Fibroblast of gingiva (primary cell): ENCODE measurements around the gene PRR35.
A peak's percentile ranks its signal among the peaks of the same experiment; 100 is the strongest.

Source experiments
- DNase-seq: peaks from one replicate; pipeline ENCODE4 v3.0.0-alpha.2; 2011; ENCODE audit warnings: low read depth

The PRR35 gene

DNA sequence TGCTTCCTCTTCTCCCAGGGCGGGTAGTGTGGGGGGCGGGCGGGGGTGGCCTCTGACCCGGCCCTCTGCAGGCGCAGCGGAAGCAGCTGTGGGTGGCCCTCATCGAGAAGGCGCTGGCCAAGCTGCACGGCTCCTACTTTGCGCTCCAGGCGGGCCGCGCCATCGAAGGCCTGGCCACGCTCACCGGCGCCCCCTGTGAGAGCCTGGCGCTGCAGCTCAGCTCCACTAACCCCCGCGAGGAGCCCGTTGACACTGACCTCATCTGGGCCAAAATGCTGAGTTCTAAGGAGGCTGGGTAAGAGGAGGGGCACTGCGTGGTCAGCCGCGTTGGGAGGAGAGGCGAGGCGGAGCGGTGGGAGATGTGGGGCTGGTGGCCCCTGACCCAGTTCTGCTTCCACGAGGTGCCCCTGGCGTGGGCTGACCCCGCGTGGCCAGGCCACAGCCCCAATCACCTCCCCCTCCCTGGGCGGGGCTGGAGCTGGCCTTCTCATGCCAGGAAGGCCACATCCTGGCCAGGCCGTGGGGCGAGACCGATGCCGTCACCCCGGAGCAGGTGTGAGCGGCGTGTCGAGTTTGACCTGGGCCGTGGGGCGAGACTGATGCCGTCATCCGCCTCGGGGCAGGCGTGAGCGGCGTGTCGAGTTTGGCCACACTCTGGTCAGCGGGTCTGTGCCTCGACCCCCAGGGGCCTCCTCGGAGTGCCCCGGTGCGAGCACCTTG is 10.5 kb upstream of the PRR35 start:
- DNase-seq, result no peak

- DNase-seq, result no peak
These were observed 9.0 kb upstream of the PRR35 start for GRCh38 chr16:551210-551609.

- no peak for DNase-seq
These were observed 8.0 kb upstream of the PRR35 start for GRCh38 chr16:552171-552570.

GRCh38 chr16:553601-554296 is 6.4 kb upstream of the PRR35 start:
- DNase-seq, result no peak

GRCh38 chr16:554297-554621 is 5.9 kb upstream of the PRR35 start:
- DNase-seq, result no peak

DNA sequence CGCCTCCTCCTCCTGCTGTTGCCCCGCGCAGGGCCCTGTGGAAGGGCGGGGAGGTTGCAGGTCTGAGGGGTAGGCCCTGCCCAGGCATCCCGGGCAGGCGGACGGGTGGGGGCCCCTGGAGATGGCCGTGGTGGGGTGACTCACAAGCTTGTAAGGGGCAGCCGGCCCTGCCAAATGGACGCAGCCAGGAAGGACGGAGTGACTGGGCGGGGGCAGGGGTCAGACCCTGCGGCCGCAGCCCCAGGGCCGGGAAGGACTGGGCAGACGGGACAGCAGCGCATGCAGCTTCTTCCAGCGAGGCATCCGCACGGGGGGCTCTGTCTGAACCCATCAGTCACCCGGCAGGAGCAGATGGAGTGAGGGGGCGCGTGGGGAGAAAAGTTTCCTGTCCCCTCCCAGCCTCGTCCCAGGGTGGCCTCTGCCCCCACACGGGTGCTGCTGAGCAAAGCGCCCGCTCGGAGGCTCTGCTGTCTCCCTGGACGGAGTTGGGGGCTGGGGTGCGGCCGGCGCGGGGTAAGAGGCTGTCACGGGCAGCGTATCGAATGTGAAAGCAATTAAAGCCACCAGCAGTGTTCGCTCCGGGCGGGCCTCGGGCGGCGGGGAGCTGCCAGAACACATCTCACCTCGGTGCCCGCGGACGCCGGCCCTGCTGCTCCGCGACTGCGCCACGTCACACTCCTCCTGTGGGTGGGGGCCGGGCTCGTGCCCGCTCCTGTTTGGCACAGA is 5.4 kb upstream of the PRR35 start:
- peak; percentile 90 for DNase-seq

DNA sequence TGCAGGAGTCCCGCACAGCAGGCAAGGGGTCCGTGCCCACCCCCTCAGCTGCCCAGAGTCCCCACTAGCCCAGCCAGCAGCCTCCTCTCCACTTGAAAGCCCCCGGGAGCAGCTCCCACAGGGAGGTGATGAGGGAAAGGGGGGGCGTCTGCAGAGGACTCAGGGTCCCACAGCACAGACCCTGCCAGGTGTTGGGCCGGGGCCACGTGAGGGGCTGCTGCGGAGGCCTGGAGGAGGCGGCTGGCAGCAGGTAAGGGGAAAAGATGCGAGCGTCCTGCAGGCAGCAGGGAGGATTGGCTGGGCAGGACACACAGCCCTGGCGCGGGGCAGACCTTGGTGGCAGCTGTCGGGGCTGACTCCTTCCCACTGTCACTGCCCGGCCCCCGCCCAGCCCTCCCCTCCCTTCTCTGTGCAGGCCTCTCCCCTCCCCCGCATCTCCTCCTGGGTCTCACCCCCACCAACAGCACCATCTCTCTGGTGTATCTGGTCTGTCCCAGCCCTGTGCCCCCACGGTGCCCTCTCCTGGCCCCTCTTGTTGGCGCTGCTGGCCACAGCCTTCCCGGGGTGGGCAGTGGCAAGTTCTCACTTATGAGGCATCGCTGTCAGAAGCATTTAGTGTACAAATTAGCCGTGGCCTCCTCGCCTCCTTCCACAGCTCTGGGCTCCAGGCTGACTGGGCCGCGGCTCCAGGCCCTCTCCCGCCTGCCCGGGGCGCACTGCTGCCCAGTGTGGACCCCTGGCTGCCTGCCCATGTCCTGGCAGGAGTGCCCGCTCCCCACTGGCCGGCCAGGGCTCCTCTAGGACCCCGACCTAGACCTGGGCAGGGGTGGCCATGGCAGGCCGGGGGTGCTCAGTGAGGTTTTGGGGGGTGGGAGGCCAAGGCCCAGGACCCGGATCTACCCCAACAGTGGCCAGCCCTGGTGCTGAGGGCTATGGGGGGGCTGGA is 4.4 kb upstream of the PRR35 start:
- no peak for DNase-seq

DNA sequence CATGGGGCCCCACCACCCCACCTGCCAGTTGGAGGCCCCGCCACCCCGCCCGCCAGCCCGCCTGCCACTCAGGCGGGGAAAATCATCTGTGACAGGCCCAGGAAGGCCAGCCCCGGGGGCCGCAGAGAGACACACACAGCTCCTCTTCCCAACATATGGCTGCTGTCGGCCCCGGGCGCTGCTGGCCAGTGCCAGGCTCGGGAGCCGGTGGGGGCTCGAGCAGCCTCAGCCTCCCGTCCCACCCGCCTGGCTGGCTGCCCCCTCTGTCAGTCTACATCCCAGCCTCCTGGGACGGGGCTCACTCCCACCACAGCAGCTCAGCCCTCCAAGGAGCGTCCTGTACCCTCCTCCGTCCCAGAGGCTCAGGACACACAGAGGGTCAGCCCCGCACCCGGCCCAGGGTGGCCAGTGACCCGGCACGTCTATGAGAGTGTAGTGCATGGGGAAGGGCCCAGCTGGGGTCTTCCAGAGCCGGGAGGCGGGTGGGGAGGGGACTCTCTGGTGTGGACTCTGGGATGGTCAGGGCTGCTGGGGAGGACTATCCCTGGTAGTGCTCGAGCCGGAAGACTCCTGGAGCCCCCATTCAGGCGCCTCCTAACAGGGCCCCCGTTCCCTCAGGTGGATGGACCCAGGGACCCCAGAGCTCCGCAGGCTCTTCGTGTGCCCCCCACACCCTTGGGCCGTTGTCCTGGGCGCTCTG is 3.6 kb upstream of the PRR35 start:
- no peak for DNase-seq

DNA sequence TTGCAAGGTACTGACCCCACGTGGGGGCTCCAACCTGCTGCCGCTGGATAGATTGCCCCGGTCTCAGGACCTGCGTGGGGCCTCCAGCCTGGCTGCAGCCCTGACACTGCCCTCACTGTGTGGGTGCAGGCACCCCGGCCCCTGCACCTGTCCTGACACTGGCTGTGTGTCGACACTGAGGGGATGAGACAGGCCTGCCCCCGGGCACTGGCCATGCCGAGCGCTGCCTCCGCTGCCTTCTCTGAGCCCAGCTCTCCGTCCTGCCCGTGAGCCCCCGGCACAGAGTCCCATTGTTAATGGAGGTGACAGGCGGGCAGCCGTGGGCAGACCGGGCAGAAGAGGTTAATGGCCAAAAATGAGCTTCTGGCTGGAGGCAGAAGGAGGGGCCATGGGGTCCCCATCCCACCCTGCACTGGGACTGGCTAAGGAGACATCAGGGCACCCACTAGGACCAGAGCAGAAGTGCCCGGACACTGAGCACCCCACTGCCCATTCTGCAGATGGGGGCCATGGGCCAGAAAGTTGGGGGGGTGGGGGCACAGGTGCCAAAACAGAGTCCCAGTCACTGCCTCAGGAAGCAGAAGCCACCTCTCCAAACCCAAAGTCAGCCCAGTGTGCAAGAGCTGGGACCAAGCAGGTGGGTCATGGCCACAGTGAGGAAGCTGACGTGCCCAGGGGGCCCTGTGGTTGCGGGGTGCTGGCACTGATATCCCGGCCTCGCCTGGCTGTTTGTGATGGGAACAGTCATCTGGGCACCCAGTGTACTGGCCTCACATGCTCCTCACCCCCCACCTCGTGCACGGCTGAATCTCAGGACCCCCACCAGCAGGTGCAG is 2.5 kb upstream of the PRR35 start:
- no peak for DNase-seq

GRCh38 chr16:558298-559020 is 1.7 kb upstream of the PRR35 start:
- DNase-seq, result no peak

GRCh38 chr16:559021-559380 is 1.2 kb upstream of the PRR35 start:
- DNase-seq, result no peak

GRCh38 chr16:559411-560203 is 587 bp upstream of the PRR35 start:
- DNase-seq, result no peak

GRCh38 chr16:560701-561412 is 663 bp downstream of the PRR35 start:
- no peak for DNase-seq

DNA sequence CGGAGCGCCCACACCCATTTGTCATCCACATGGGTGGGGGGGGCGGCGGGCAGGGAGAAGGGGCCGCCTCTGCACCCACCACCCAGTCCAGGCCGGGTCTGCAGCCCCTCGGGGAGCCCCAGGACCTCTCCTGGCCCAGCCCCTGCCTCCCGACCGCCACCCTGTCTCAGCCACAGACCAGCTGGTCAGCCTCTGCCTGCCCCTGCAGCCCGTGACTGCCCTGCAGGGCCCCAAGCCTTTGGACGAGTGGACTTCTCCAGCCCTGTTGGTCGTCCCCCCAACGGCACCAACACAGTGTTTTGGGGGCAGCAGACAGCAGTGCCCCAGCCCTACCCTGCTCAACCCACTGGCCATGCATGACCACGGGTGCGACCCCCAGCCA is 1.2 kb downstream of the PRR35 start:
- no peak for DNase-seq

DNA sequence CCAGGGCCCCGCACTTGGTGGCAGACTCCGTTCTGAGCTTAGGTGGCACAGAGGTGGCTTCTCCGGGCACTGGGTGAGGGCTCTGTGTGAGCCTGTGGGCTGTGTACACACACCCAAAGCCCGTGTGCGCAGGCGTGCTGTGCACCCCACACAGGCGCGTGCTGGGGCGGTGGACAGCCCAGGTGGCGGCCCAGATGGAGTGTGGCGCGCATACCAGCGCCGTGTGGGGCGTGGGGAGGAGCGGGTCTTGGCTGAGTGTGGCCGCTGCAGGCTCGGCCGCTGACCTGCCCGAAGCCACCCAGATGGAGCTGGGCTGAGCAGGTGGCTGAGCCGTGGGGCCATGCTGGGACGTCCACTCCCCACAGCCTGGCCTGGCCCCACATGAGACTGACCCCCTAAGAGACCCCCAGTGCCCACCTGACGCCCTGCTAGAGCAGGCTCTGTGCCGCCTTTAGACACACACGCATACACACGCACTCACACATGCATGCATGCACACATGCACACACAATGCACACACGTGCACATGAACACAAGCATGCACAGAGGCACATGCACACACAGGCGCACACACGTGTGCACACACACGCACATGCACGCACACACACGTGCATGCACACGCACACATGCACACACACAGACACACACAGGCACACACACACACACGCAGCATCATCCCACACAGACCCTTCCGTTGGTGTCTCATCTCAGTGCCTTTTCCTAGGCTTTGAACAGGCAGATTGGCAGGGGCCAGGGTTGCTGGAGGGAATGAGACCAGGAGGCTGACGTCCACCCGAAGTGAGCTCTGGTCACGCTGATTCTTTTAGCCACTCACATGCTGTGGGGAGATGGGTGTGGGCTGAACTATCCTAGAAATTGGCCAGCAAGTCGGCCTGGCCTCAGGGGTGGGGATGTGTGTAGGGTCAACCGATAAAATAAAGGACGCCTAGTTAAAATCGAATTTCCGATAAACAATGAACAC is 2.1 kb downstream of the PRR35 start:
- no peak for DNase-seq

GRCh38 chr16:563072-563644 is 3.0 kb downstream of the PRR35 start:
- DNase-seq, result no peak
